GM19240 (cell line): ENCODE data around the gene NASP.
A peak's percentile ranks its signal among the peaks of the same experiment; 100 is the strongest.

Experiments
- DNase-seq: peaks from one replicate; pipeline ENCODE4 v3.0.0; 2011; ENCODE audit warnings: low spot score; ENCODE audit not compliant: insufficient read length

NASP gene, protein sequence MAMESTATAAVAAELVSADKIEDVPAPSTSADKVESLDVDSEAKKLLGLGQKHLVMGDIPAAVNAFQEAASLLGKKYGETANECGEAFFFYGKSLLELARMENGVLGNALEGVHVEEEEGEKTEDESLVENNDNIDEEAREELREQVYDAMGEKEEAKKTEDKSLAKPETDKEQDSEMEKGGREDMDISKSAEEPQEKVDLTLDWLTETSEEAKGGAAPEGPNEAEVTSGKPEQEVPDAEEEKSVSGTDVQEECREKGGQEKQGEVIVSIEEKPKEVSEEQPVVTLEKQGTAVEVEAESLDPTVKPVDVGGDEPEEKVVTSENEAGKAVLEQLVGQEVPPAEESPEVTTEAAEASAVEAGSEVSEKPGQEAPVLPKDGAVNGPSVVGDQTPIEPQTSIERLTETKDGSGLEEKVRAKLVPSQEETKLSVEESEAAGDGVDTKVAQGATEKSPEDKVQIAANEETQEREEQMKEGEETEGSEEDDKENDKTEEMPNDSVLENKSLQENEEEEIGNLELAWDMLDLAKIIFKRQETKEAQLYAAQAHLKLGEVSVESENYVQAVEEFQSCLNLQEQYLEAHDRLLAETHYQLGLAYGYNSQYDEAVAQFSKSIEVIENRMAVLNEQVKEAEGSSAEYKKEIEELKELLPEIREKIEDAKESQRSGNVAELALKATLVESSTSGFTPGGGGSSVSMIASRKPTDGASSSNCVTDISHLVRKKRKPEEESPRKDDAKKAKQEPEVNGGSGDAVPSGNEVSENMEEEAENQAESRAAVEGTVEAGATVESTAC

DNA sequence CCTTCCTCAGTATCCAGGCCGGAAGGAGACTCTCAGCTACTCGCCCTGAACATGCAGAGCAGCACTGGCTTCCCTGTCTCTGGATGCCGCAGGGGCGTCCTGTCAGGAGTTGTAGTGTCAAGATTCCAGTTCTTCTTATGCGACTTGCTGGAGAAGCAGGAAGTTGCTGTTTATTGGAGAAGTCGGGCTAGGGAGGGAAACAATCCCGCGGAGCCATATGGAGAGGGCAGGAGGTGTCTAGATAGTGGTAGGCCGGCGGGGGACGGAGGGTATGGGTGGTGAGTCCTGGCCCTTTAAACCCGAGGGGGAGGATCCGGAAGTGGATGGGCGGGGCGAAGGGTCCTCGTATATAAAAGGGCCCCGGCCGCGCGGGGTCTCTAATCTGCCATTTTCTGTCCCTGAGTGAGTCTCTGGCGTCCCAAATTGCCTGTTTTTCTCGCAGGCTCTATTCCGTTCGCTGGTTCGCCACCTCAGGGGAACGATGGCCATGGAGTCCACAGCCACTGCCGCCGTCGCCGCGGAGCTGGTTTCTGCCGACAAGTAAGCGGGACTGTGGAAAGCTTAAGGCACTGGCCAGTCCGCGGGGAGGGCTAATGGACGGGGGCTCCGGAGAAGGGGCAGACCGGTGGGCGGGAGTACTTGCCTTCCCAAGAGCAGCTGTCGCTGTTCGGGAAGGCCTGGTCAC is at the start of gene NASP:
Gene NASP (plus strand): TSS at position 376 of the 685 bp plus-strand sequence. CDS start 106 bp downstream, at position 482.
- peak; percentile 65 for DNase-seq

DNA sequence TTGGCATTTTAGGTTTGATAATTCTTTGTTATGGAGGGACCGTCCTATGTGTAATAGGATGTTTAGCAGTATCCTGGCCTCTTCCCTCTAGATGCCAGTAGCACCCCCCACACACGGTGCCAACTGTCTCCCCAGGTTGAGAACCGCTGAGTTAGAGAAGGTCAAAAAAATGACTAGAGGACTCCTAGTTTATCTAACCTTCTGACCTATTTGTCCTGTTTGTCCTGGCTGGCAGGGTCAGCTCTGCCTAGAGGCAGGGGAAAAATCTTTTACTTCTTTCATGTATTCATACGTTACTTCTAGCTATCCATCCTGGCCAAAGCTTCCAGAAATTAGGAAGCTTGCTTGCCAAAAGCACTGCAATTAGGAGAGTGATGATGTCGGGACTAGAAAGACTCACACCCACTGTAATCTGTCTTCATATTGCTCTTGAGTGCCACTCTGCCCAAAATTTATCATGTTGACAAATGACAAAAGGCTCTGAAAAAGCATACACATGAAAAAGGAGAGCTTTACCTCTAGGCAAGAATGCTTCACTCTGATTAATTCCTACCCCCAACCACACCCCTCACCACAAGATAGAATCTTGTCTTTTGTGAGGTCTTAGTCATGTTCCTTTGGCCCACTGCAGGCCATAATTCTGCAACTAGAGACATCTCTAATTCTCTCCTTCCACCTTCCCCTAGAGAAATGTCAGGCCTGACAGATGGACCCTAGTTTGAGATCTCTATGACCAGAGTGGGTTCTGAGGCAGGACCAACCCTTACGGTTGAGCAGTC is 47.7 kb upstream of the NASP start:
- no peak for DNase-seq

DNA sequence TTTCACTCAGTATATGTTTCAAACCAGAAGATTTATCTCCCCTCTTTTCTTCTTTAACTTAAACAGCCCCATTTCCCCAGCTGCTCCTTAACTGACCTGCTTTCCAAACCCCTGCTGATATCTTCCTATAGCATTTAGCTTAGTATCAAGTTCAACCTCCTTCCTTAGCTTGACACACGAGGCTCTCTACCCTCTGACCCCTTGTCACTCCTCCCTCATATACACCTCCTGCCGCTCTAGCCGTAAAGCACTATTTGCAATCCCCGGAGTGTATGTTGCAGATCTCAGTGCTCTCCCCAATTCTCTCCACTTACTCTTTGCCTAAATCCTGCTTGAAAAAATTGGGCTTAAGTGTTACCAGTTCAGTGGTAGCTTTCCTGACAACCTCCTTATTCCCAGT is 47.0 kb upstream of the NASP start:
- DNase-seq = no peak

DNA sequence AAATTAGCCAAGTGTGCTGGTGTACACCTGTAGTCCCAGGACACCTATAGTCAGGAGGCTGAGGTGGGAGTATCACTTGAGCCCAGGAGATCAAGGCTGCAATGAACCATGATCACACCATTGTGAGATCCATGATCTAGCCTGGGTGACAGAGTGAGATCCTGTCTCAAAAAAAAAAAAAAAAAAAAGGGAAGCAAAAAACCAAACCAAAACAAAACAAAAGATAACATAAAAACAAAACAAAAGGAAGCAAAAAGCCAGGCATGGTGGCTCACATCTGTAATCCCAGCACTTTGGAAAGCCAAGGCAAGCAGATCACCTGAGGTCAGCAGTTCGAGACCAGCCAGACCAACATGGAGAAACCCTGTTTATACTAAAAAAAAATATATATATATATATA is 42.6 kb upstream of the NASP start:
- DNase-seq = no peak

- DNase-seq = no peak
Observed at GRCh38 chr1:45542591-45542990, 41.2 kb upstream of the NASP start.

- DNase-seq = no peak
Observed at GRCh38 chr1:45543581-45544417, 40.0 kb upstream of the NASP start.

- DNase-seq = no peak
Observed at GRCh38 chr1:45544530-45544929, 39.3 kb upstream of the NASP start.

DNA sequence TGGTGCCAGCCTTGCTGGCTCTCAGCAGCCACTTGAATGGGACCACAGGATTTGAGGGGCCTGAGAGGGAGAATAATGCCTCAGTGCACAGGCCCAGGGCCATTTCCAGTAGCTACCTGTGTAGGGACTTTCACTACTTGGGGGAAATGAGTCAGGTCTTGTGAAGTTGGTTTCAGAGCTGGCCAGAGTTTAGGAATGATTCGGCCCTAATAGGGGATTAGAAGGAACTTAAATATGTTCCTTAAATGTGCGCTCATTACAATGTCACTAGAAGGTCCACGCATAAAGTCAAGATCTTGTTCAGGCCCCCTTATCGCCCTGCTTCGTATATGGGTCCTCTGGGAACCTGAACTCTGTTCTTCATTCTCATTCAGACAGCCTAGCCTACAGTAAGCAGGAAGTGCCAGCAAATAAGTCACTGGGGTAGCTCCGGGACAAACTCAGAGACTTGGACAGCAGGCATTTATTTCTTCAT is 38.8 kb upstream of the NASP start:
- DNase-seq = no peak

DNA sequence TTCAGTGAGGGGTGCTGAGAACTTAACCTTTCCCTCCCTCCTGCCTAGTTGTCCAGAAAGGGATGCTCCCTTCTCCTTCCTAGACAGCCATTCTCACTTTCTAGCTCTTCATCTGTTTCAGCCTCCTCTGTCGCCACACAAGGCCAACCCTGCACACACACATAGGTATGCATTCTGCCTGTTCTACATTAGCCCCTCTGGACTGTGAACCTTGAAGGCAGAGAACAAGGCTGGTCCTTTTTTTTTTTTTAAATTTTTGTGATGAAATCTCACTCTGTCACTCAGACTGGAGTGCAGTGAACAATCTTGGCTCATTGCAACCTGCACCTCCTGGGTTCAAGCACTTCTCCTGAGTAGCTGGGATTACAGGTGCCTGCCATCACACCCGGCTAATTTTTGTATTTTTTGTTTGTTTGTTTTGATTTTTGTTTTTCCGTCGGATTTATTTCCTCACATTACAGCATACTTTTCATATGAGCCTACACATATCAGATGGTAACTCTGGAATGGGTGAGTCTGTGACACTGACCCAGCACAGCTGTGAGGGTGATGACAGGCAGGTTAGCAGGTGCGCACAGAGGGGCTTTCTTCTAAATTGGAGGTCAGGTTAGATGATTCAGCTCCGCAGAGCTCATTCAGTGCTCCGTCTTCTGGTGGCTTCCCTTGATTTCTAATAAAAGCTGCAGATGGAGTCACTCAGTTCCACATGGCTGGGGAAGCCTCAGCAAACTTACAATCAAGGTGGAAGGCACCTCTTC is 38.1 kb upstream of the NASP start:
- no peak for DNase-seq

DNA sequence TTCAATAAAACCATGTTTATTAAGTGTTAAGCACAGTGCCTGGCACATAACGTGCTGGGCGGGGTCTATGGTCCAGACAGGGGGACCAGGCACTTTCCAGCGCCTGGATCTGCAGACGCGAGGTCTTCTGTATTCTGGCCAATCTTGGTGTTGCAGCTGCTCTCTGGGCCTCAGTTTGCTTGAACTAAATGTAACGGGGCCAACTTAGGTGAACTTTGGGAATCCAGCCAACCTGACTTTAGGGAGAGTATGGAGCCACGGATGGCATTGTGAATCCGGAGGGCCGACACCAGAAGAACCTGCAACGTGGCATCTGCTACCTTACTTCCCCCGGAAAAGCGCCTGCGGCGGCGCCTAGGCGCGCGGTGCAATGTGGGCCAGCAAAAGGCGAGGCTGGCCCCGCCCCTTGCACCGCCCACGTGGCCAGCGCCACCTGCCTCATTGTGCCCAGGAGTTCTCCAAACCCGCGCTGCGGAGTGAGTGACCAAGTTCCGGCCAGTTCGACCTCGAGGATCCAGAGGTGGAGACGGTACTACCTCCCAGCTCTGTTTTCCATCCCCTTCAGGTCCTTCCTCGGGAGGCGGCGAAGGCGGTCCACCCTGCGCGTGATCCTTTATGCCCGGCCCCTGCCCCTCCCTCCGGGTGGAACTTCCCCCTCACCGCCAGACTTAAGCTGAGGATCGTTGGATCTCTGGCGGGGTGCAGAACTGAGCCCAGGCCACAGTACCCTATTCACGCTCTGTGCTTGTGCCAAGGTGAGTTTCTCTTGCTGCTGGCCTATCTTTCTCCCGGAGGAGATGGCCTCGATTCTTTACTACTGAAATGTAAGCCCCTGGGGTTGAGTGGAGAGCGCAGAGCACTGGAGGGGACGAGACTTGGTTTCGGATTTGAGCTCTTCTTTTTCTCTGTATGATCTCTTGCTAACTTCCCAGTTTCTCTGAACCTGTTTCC is 33.2 kb upstream of the NASP start, which contains the start of gene AKR1A1:
Gene AKR1A1 (plus strand): TSS at position 426 of the 951 bp plus-strand sequence. CDS start 10,969 bp downstream, outside the sequence.
- DNase-seq = peak; percentile 70

- no peak for DNase-seq
Observed at GRCh38 chr1:45551684-45552083, 32.2 kb upstream of the NASP start.

DNA sequence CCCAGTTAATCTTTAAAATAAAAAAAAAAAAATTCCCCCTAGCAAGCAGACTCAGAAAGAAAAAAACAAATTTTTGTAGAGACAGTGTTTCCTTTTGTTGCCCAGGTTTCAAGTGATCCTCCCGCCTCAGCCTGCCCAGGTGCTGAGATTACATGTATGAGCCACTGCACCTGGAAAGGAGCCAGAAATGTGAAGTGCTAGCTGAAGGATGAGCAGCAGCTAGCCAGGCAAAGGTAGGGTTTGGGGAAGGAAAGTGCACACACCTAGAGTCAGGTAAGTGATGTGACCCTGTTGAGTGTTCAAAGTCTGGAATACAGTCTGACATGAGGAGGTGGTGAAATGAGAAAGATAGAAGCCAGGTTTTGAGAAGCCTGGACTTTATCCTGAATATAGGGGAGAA is 31.5 kb upstream of the NASP start:
- DNase-seq = no peak

- DNase-seq = no peak
Observed at GRCh38 chr1:45554198-45554597, 29.6 kb upstream of the NASP start.

DNA sequence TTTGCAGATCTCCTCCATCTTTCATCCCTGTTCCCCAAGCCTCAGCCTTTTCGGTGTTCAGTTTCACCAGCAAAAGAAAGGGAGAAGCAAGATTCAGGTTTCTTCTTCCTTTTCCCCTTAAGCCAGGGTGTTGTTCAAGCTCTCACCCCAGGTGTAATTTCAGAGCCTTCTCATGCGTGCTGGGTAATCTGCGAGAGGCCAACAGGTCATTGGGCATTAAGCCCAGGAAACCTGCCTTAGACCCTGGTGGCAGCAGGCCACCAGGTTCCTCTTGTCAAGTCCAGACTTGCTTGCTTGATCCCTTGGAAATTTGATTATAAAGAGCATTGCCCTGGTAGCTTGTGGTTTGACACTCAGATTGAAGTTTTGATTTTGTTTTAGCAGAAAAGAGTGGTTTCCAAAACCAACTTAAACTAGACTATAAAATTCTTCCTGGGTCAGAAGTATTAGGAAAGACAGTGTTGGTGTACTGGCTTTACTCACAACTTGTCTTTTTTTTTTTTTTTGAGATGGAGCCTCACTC is 26.4 kb upstream of the NASP start:
- no peak for DNase-seq

GRCh38 chr1:45563843-45564242 is 20.0 kb upstream of the NASP start:
- no peak for DNase-seq

DNA sequence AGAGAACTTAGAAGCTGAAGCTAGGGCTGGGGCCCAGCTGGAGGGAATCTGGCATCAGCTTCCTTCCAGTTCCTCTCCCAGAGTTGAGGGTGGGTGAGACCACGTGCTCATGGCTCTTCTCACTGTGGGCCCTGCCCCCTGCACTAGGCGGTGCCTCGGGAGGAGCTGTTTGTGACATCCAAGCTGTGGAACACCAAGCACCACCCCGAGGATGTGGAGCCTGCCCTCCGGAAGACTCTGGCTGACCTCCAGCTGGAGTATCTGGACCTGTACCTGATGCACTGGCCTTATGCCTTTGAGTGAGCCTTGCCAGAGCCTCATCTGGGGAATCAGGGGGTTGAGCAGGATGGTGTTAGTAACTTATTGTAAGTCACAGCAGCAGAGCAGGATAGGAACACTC is 17.1 kb upstream of the NASP start:
- no peak for DNase-seq

DNA sequence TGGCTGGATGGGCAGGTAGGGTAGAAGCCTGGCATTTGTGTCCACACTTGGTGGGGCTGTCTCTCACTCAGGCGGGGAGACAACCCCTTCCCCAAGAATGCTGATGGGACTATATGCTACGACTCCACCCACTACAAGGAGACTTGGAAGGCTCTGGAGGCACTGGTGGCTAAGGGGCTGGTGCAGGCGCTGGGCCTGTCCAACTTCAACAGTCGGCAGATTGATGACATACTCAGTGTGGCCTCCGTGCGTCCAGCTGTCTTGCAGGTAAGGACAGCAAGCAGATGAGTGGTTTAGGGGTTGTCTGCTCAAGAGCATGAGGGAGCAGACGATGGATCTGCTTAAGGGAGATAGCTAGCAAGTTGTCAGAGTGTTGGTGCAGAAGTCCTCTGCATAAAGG is 15.9 kb upstream of the NASP start:
- DNase-seq = no peak

DNA sequence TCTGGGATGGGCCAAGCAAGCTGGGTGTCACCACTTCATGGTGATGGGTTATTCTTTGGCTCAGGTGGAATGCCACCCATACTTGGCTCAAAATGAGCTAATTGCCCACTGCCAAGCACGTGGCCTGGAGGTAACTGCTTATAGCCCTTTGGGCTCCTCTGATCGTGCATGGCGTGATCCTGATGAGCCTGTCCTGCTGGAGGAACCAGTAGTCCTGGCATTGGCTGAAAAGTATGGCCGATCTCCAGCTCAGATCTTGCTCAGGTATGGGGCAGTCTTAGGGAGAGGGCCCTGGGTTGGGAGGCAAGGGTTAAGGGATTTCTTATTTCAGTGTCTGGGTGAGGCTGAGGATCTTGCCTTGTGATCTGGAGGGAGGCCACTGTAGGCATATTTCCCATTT is 15.4 kb upstream of the NASP start:
- DNase-seq = no peak
